GM18907 (cell line): ENCODE results near the gene ILF3.

ENCODE experiments used
- ATAC-seq: cut with Tn5 transposase; IDR thresholded peaks from one replicate; pipeline ENCODE4 v1.9.1; 2021; ENCODE audit warnings: mild to moderate bottlenecking, moderate library complexity; ENCODE audit not compliant: unreplicated experiment

Gene ILF3

GRCh38 chr19:10727685-10728201, 73.6 kb downstream of the ILF3 start:
- no peak for ATAC-seq

DNA sequence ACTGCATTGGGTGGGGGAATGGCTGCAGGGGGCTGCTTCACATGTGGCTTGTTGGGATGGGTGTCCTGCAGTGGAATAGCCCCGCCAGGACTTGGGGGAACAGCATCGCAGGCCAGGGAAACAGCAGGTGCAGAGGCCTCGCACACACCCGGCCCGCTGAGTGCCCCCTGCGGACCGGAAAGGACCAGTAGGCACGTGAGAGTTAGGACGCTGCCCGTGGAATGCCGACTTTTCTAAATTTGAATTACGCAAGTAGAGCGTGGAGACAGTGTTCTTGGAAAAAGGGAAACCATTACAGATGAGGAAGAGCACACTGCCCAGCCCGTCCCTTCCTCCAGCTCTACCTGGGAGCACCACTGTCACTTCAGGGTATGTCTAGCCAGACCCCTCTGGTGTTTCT, 75.3 kb downstream of the ILF3 start:
- ATAC-seq, result no peak

DNA sequence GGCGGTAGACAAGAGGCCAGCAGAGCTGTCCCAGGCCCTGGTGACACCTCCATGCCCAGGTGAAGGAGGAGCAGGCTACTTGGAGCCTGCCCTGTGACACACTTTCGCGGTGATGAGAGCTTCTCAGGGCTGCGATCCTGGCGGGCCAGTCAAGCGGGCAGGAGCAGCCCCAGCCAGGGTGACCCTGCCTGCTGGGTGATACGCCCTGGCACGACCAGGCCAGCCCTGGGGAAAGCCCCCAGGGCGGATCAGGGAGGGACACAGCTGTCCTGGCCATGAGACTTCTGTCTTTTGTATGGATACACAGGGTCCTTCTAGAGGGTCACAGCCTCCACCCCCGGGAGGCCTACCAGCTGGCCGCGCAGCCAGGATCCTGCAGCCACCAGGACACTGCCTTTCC, 76.8 kb downstream of the ILF3 start:
- no peak for ATAC-seq

GRCh38 chr19:10735741-10736140, 81.6 kb downstream of the ILF3 start:
- ATAC-seq, result no peak

DNA sequence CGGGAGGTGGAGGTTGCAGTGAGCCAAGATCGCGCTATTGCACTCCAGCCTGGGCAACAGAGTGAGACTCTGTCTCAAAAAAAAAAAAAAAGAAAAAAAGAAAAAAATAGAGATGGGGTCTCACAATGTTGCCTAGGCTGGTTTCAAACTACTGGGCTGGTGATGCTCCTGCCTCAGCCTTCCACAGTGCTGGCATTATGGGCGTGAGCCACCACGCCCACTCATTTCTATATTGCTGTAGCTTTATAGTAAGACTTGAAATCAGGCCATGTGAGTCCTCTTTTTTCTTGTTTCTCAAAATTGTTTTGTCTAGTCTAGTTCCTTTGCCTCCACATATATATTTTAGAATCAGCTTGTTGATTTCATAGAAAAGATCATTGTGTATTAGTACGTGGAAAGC, 82.0 kb downstream of the ILF3 start:
- ATAC-seq, result no peak

DNA sequence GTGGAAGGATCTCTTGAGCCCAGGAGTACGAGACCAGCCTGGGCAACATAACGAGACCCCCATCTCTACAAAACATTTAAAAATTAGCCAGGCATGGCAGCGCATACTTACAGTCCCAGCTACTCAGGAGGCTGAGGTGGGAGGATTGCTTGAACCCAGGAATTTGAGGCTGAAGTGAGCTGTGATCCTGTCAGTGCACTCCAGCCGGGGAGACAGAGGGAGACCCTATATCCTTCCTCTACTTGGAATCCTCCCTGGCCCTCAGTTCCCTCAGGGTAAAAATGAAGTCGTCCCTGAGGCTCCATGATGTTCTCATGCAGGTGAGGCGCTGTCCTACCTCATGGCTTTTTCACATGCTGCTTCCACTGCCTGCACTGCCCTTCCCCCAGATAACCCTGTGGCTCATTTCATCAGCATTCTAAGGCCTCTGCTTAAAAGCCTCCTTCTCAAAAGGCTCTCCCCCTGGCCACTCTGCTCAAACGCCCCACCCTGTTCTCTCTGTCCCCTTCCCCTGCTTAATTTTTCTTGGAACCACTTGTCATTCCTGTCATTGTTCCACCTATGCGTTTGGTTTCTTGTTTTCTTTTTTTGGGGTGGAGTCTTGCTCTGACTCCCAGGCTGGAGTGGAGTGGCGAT, 82.9 kb downstream of the ILF3 start:
- no peak for ATAC-seq

DNA sequence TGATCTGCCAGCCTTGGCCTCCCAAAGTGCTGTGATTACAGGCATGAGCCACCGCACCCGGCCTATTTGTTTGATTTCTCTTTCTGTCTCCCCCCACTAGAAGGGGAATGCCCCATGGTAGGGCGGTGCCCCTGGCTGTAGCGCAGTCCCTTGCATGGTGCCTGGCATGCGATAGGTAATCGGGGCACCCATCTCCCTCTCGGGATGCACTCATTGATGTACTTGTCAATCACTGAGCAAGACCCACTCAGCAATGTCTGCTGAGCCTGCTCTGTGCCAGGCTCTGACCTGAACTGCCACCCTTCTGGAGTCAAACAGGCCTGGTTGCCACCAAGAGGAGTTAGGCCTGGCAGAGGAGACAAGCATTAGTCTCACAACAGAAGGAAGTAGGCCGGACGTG, 83.6 kb downstream of the ILF3 start:
- ATAC-seq, result no peak

- ATAC-seq, result no peak
Measured at GRCh38 chr19:10740798-10741197, 86.7 kb downstream of the ILF3 start.
